Natural killer cell (primary cell): ENCODE data around the gene LHFPL5. TPM values are rescaled to one million over a fixed set of nuclear protein-coding genes. Genes with fewer than 3 reads are reported as not detected.

Source experiments
- ATAC-seq, 3 donors: fragments of 150-1000 bp in 2 of 3; fragments of 200-7000 bp in 1 of 3; cut with Tn5 transposase; 1 replicate in 1 of 3; 2 replicates in 2 of 3; pipeline ENCODE4 v1.10.0; 2021; ENCODE audit warnings: mild to moderate bottlenecking in 2 of 3, moderate library complexity in 2 of 3
- DNase-seq, 2 donors: peaks; one replicate each; pipeline versions ENCODE4 v3.0.0 to v3.0.0-alpha.2; 2013 to 2021; ENCODE audit warnings: mixed read lengths in 1 of 2
- H3K27ac ChIP-seq: one replicate; pipeline ENCODE4 v1.5.1; 2013; ENCODE audit warnings: mild to moderate bottlenecking, low read length
- H3K27me3 ChIP-seq: one replicate; pipeline ENCODE4 v1.6.1; 2013; ENCODE audit warnings: low read length; ENCODE audit not compliant: control insufficient read depth, insufficient read depth
- H3K36me3 ChIP-seq: one replicate; pipeline ENCODE4 v1.6.1; 2013; ENCODE audit warnings: low read length; ENCODE audit not compliant: control insufficient read depth, insufficient read depth
- H3K4me1 ChIP-seq: one replicate; pipeline ENCODE4 v1.6.1; 2013; ENCODE audit warnings: low read length; ENCODE audit not compliant: control insufficient read depth, insufficient read depth
- H3K4me3 ChIP-seq: one replicate; pipeline ENCODE4 v1.5.1; 2013; ENCODE audit warnings: low read length
- H3K9me3 ChIP-seq: one replicate; pipeline ENCODE4 v1.6.1; 2013; ENCODE audit warnings: low read length; ENCODE audit not compliant: control insufficient read depth, insufficient read depth
- H3K27ac Mint-ChIP-seq, 2 donors: one replicate each; pipeline ENCODE4 v1.8.0; 2022; ENCODE audit warnings: mild to moderate bottlenecking in 2 of 2, mixed read lengths in 2 of 2, moderate library complexity in 1 of 2
- H3K27me3 Mint-ChIP-seq, 2 donors: one replicate each; pipeline ENCODE4 v1.8.0; 2022; ENCODE audit warnings: low read depth in 2 of 2, mixed read lengths in 2 of 2
- H3K36me3 Mint-ChIP-seq: one replicate; pipeline ENCODE4 v1.8.0; 2022; ENCODE audit warnings: mixed read lengths
- H3K4me1 Mint-ChIP-seq, 2 donors: one replicate each; pipeline ENCODE4 v1.8.0; 2022; ENCODE audit warnings: mixed read lengths in 2 of 2
- H3K4me3 Mint-ChIP-seq: one replicate; pipeline ENCODE4 v1.8.0; 2022; ENCODE audit warnings: mild to moderate bottlenecking, moderate library complexity, mixed read lengths
- H3K9me3 Mint-ChIP-seq, 2 donors: one replicate each; pipeline ENCODE4 v1.8.0; 2022; ENCODE audit warnings: mixed read lengths in 2 of 2
- CTCF ChIP-seq: fragments of 200-600 bp; IDR thresholded peaks from one replicate; pipeline ENCODE4 v1.8.0; 2022; ENCODE audit warnings: antibody characterized with exemption
- WGBS: methylation state at CpG from one replicate; pipeline ENCODE4 v1.1.7; 2013; ENCODE audit warnings: missing lambda C conversion rate; ENCODE audit not compliant: insufficient coverage; 5-methylcytosine and 5-hydroxymethylcytosine counted together
- intact Hi-C: fragments of 100-400 bp; cut with micrococcal nuclease; formaldehyde crosslinking; loops from one replicate; pipeline ENCODE4 v1.14.2; 2022
- total RNA-seq, 4 donors: library from RNA; stranded (reverse); fragments of 120-200 nt in 1 of 4; gene quantifications; one replicate each; pipeline versions ENCODE4 v1.2.3 to v1.2.4, GENCODE V29; 2013 to 2022

The LHFPL5 gene
- total RNA-seq, 3 donors from 2014 or later (not counting 1 experiment from before 2014, with no cell fraction given), result not detected

GRCh38 chr6:35857853-35858252 is 52.7 kb downstream of the LHFPL5 start:
- Histone ChIP-seq H3K4me3 (no peak overlapping the region), H3K27me3 (no peaks in the 10 kb centered on the region), H3K27ac (no peak overlapping the region), H3K36me3 (peaks cover 47% of the 10 kb centered on the region), H3K4me1 (no peaks in the 10 kb centered on the region), H3K9me3 (no peaks in the 10 kb centered on the region)
- TF ChIP-seq CTCF, result no peak
- Mint-ChIP-seq H3K4me3 (no peak overlapping the region), H3K4me1 (peaks cover 9 to 11% of the 10 kb centered on the region in 2 donors), H3K27ac (no peak overlapping the region), H3K9me3 (no peaks in the 10 kb centered on the region), H3K27me3 (no peaks in the 10 kb centered on the region), H3K36me3 (peaks cover 19% of the 10 kb centered on the region)
- intact Hi-C loops, result no loop called here
- DNase-seq (no peak), ATAC-seq (no peak)

DNA sequence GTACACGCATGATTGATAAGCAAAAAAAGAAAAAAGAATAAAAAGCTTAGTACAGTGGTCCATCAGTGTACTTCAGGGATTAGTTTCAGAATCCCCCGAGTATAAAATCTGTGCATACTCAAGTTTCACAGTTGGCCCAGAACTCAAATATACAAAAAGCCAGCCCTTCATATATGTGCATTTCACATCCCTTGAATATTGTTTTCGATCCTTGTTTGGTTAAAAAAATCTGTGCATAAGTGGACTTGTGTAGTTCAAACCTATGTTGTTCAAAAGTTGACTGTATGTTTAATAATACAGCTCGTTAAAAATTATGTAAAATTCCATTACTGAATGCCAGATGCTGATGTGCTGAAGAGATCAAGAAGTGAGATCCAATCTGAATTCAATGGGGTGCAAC is 54.2 kb downstream of the LHFPL5 start:
- Mint-ChIP-seq H3K27me3 (no peaks in the 10 kb centered on the region), H3K4me3 (no peak overlapping the region), H3K9me3 (no peaks in the 10 kb centered on the region), H3K4me1 (peaks cover 9 to 11% of the 10 kb centered on the region in 2 donors), H3K36me3 (peaks cover 19% of the 10 kb centered on the region), H3K27ac (no peak overlapping the region)
- DNase-seq, result no peak
- intact Hi-C loops, result no loop called here
- ATAC-seq, result no peak
- Histone ChIP-seq H3K9me3 (no peaks in the 10 kb centered on the region), H3K4me1 (no peaks in the 10 kb centered on the region), H3K36me3 (peaks cover 41% of the 10 kb centered on the region), H3K27me3 (no peaks in the 10 kb centered on the region), H3K4me3 (no peak overlapping the region), H3K27ac (no peak overlapping the region)
- no peak for TF ChIP-seq CTCF
- WGBS, result 93% methylated on average over 3 of the region's 4 CpGs

Other genes with a start within 250 kb of the LHFPL5 start
- gene FKBP5, start 116.4 kb upstream of the LHFPL5 start, total RNA-seq, result 10 to 100 TPM; 15.5 to 30.2 (median 27.3) TPM
- gene ARMC12, start 68.3 kb upstream of the LHFPL5 start, total RNA-seq, result 1 to 10 TPM in 1 of 3 donors, under 1 TPM in 2; 0.59 to 1.5 (median 0.64) TPM
- not detected for gene CLPSL2, start 28.8 kb upstream of the LHFPL5 start, total RNA-seq
- not detected for gene CLPSL1, start 24.3 kb upstream of the LHFPL5 start, total RNA-seq
- not detected for gene CLPS, start 8.0 kb upstream of the LHFPL5 start, total RNA-seq
- gene SRPK1, start 115.7 kb downstream of the LHFPL5 start, total RNA-seq, result 10 to 100 TPM; 38.6 to 63.8 (median 43.2) TPM
- under 1 TPM in 1 of 3 donors, not detected in 2; 0.93 TPM for gene SLC26A8, start 219.3 kb downstream of the LHFPL5 start, total RNA-seq
- gene MAPK14, start 222.5 kb downstream of the LHFPL5 start, total RNA-seq, result 100 to 1,000 TPM in 1 of 3 donors, 10 to 100 TPM in 2; 68.0 to 106 (median 84.5) TPM